RWPE2 (cell line): ENCODE results near the gene NPY2R.

Experiments used
- ATAC-seq: fragments of 200-7000 bp; cut with Tn5 transposase; 3 replicates; pipeline ENCODE4 v1.9.1; 2021; ENCODE audit warnings: low read depth
- DNase-seq: peaks from one replicate; pipeline ENCODE4 v3.0.0-alpha.2; 2020; ENCODE audit warnings: low spot score
- H3K27ac ChIP-seq: fragments of 450-650 bp; 2 replicates; pipeline ENCODE4 v1.5.1; 2017; ENCODE audit warnings: mild to moderate bottlenecking; ENCODE audit not compliant: poor library complexity, severe bottlenecking
- H3K27me3 ChIP-seq: fragments of 250-450 bp; sonication (Bioruptor Pico); 2 replicates; pipeline ENCODE4 v1.5.1; 2021; ENCODE audit warnings: mild to moderate bottlenecking, moderate library complexity; ENCODE audit not compliant: insufficient read depth, poor library complexity, severe bottlenecking
- H3K36me3 ChIP-seq: fragments of 250-450 bp; sonication (Bioruptor Pico); 2 replicates; pipeline ENCODE4 v1.5.1; 2020; ENCODE audit warnings: low read depth, mild to moderate bottlenecking, moderate library complexity
- H3K4me1 ChIP-seq: fragments of 250-450 bp; sonication (Bioruptor Pico); 2 replicates; pipeline ENCODE4 v1.5.1; 2021; ENCODE audit warnings: mild to moderate bottlenecking, moderate library complexity; ENCODE audit not compliant: insufficient read depth, poor library complexity, severe bottlenecking
- H3K4me3 ChIP-seq: fragments of 250-450 bp; sonication (Bioruptor Pico); 2 replicates; pipeline ENCODE4 v1.5.1; 2021; ENCODE audit warnings: mild to moderate bottlenecking, moderate library complexity; ENCODE audit not compliant: severe bottlenecking
- H3K9me3 ChIP-seq: fragments of 250-450 bp; sonication (Bioruptor Pico); 2 replicates; pipeline ENCODE4 v1.5.1; 2021; ENCODE audit warnings: mild to moderate bottlenecking, moderate library complexity; ENCODE audit not compliant: severe bottlenecking
- CTCF ChIP-seq: fragments of 450-650 bp; IDR thresholded peaks from one replicate; pipeline ENCODE4 v1.5.1; 2017; ENCODE audit warnings: mild to moderate bottlenecking, moderate library complexity; ENCODE audit not compliant: poor library complexity, severe bottlenecking

Gene NPY2R

DNA sequence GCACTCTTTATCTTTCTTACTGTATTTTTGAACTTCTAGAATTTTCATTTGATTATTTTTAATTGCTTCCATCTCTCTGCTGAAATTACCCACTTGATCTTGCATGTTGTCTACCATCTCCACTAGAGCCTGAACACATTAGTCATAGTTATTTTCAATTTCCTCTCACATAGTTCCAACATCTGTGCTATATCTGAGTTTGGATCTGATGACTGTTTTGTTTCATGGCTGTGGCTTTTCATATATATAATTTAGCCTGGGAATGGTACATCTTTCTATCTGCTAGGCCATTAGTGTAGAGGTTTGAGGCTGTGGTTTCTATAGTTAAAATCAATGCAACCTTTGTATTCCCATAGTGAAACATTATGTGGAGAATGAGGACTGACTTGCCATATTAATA, 33.2 kb downstream of the NPY2R start:
- no peak overlapping the region for H3K27ac ChIP-seq
- no peak for DNase-seq
- TF ChIP-seq CTCF: no peak
- no peaks in the 10 kb centered on the region for H3K9me3 ChIP-seq
- no peak for ATAC-seq
- no peak overlapping the region for H3K4me3 ChIP-seq
- H3K27me3 ChIP-seq: no peaks in the 10 kb centered on the region
- no peaks in the 10 kb centered on the region for H3K36me3 ChIP-seq
- no peaks in the 10 kb centered on the region for H3K4me1 ChIP-seq

DNA sequence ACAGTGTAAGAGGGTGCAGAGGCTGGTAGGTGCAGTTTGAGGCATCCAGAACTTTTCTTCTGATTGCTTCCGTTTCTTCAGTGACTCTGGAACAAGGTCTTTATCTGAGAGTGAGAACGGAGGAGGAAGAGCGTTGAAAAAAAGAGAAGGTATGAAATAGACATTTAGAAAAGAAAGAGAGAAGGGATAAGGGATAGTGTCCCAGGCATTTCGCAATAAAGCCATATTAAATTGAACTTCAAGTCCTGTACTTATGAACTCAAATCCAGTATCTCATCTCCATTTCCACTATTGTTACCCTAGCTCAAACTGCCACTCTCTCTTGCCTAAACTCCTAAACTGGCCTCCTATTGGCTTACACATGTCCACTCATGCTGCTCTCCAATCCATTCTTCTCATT, 36.7 kb downstream of the NPY2R start:
- no peak overlapping the region for H3K4me3 ChIP-seq
- no peak for TF ChIP-seq CTCF
- no peaks in the 10 kb centered on the region for H3K27me3 ChIP-seq
- H3K9me3 ChIP-seq: no peaks in the 10 kb centered on the region
- no peak for DNase-seq
- no peaks in the 10 kb centered on the region for H3K4me1 ChIP-seq
- ATAC-seq: no peak
- no peaks in the 10 kb centered on the region for H3K36me3 ChIP-seq
- no peak overlapping the region for H3K27ac ChIP-seq

- no peak for TF ChIP-seq CTCF
- Histone ChIP-seq H3K4me3 (no peak overlapping the region), H3K36me3 (no peaks in the 10 kb centered on the region), H3K27ac (no peak overlapping the region), H3K9me3 (no peaks in the 10 kb centered on the region), H3K4me1 (no peaks in the 10 kb centered on the region), H3K27me3 (no peaks in the 10 kb centered on the region)
- ATAC-seq (peak; percentile 41; the same call in 2 of the 3 replicates), DNase-seq (no peak)
Measured at GRCh38 chr4:155248002-155248896, 39.8 kb downstream of the NPY2R start.

DNA sequence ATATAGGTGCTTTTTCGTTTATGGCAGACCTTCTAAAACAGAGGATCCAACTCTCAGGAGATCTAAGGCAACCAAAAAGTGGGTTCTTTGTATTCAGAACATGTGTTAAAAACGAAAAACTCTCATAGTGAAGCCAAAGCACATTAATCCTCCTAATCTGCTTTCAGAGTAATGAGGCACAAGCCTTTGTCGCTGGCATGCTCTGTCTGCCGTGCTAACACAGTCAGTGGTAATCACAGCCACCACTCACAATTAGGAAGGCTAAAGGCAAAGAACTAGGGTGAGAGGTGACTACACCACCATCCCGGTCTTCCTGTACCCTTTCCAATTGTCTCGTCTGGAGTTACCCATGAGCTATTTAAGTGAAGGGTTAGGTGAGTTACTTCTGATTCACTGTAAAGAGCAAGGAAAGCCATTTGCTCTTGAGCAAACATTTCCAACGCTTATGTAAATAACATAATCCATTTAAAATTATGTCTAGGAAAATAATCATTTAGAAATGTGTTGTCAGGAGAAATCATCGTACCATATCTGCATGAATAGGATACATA, 40.7 kb downstream of the NPY2R start:
- no peak overlapping the region for H3K27ac ChIP-seq
- no peak for DNase-seq
- H3K4me3 ChIP-seq: no peak overlapping the region
- H3K27me3 ChIP-seq: no peaks in the 10 kb centered on the region
- H3K9me3 ChIP-seq: no peaks in the 10 kb centered on the region
- H3K4me1 ChIP-seq: no peaks in the 10 kb centered on the region
- TF ChIP-seq CTCF: no peak
- no peaks in the 10 kb centered on the region for H3K36me3 ChIP-seq
- peak; percentile 55; the same call in 2 of the 3 replicates for ATAC-seq

DNA sequence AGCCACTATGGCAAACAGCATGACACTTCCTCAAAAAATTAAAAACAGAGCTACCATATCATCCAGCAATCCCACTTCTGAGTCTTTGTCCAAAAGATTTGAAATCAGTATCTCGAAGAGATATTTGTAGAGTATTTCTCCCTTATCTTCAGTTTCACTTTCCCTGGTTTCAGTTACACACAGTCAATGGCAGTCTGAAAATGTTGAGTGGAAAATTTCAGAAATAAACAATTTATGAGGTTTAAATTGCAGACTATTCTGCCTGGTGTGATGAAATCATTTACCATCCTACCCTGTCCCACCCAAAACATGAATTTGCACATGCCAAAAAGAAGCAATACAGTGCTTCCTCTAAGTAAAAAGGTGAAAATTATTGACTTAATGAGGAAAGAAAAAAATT, 43.9 kb downstream of the NPY2R start:
- Histone ChIP-seq H3K27ac (no peak overlapping the region), H3K4me1 (no peaks in the 10 kb centered on the region), H3K27me3 (no peaks in the 10 kb centered on the region), H3K4me3 (no peak overlapping the region), H3K9me3 (no peaks in the 10 kb centered on the region), H3K36me3 (no peaks in the 10 kb centered on the region)
- no peak for TF ChIP-seq CTCF
- no peak for DNase-seq
- no peak for ATAC-seq
